Cardiac septum (tissue), 1 donor: ENCODE data around the gene DVL2. TPM values are rescaled to one million over a fixed set of nuclear protein-coding genes. Genes with fewer than 3 reads are reported as not detected.
"Not testable (repeated sequence)": the region's sequence is repeated elsewhere in the genome, so short reads cannot be mapped to it uniquely, and the experiment has no call there.

Source experiments
- DNase-seq: peaks from one replicate; pipeline ENCODE4 v3.0.0-alpha.2; 2020; ENCODE audit warnings: low spot score
- intact Hi-C: fragments of 100-400 bp; cut with DNase I; formaldehyde crosslinking; loops from one replicate; pipeline ENCODE4 v1.14.0; 2022
- microRNA-seq: library from miRNA; unstranded; fragments of <30 nt; microRNA quantifications from one replicate; pipeline ENCODE4 v1.2.0, GENCODE V29; 2020
- total RNA-seq: library from RNA; stranded (reverse); fragmentation: NEBNext Ultra II Directional; extraction: Animal tissue kit (Norgen Biotek cat#: 25700); gene quantifications from one replicate; pipeline ENCODE4 v1.2.1, GENCODE V29; 2021
- donor health status: DM: no; HTN: no; CAD: no.

Gene DVL2
- total RNA-seq, 1 donor from 2014 or later, result 22.5 TPM

DNA sequence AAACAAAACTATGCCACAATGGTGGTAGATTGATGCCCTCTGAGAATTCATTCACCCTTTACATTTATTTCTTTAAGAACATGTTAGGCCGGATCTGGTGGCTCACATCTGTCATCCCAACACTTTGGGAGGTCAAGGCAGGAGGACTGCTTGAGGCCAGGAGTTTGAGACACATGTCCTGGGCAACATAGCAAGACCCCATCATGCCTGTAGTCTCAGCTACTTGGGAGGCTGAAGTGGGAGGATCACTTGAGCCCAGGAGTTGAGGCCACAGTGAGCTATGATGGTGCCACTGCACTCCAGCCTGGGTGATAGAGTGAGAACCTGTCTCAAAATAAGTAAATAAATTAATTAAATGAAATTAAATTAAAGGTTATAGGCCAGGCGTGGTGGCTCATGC is 52.2 kb downstream of the DVL2 start:
- intact Hi-C loops, DNase-seq: not testable (repeated sequence)

DNA sequence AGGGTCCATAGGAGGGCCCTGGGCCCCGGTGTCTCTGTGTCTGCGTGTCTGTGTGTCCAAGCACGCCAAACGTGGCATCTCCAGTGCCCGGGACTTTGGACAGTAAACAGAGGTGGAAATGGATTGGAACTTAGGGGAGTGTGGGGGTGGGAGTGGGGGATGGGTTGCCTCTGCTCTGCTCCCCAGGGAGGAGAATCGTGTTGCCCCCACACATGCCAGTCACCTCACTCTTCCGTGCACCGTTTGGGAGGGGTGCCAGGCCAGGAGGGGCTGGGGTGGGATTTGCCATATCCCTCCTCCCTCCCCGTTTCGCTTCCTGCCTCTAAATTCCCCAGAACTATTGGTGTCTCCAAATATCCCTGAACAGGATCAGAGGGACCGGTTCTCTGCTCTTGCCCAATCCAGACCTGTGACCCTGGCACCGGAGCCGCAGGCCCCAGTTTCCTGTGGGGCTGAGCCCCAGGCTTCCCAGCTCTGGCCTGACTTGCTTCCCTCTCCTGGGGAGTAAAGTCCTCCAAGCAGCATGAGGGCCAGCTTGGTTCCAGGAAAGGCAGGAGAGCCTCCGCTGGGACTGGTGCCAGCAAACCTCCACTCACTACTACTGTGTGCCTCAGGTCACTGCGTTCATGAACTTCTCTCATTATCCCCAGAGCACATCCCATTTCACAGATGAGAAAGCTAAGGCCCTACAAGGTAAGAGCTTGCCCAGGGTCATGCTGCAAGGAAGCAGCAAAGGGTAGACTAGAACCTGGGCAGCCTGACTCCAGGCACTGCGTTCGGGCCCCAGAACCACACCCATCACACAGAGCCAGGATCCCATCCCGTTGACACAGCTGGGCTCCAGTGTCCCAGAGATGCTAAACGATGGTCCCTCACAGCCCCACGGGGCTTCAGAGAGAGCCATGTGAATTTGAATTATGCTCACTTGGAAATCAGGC is 54.7 kb downstream of the DVL2 start, which contains the start of gene ASGR1:
TSS of gene ASGR1 (minus strand) at position 54 of the 938 bp plus-strand sequence. CDS start 807 bp downstream, outside the sequence.
- no peak for DNase-seq
- intact Hi-C loops, result no loop called here

DNA sequence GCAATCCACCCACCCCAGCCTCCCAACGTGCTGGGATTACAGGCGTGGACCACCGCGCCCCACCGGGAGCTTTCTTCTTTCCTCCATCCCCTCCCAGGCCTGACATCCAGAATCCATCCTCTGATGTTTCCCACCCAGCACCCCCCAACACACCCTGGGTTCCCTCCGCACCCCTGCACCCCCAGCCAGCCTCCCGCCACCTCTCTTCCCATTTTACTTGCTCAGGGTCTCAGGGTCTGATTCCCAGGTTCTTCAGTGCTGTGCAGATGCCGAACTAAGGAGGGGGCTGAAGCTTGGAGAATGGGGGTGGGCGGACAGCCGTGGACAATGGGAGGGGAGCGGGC is 55.4 kb downstream of the DVL2 start:
- intact Hi-C loops, result no loop called here

DNA sequence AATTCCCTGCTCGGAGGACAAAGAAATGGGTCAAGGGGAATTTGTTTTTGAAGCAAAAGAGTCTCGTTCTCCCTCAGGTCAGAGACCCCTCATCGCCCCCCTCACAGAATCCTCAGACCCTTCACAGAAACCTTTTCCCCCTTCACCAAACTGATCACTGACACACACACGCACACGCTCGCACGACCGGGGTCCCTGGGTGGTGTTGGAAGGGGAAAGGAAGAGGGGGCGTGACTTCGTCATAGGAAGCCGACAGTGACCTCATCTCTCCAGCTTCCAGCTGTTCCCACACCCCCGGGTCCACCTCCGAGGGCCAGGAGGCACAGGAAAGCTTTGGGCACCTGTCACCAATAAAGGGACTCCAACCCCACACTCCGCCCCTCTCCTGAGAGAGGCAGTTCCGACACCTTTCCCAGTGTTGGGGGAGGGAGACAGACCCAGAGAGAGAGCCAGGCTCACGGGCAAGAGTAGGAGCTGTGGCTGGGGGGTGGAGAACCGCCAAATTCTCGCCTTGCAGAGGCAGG is 56.3 kb downstream of the DVL2 start:
- DNase-seq, result no peak
- intact Hi-C loops, result loop anchor here (2.0 kb wide), 1 partner anchor 125 kb away; no protein-coding TSS in a partner anchor

More for the DNA sequence above, 55.4 kb downstream of the DVL2 start:
- DNase-seq, result no peak

DNA sequence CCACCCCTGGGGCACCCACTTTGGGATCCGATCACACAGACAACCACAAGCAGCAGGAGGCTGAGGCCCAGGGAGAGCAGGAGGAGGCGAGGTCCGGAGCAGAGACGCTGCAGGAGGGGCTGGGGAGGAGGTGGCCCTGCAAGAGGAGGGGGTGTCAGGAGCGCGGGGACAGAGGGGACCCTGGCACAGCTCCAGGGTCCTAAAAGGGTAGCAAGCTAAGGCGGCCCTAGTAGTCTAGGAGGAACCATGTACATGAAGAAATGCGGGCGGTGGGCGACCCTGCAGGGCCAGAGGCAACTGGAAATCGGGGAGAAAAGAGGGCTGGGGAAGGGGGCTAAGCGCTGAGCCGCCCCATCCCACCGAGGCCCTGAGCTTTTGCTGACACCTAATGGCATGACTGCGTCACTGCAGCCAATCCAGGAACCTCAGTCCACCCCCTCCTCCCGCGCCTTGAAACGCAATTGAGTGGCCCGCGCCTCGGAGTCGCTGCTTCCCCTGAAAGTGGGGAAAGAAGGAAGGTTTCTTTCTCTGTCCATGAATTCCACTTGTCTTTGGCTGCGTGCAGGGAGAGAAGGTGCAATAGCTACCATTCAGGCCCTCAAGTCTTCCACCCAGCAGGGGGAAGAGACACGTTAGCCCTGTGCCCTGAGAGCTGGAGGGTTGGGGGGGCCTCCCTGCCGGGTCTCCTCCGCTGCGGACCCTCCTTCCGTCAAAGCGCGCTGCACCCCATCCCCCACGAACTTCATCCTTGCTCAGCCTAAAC is 56.9 kb downstream of the DVL2 start:
- intact Hi-C loops, result loop anchor here (2.0 kb wide), 1 partner anchor 125 kb away; no protein-coding TSS in a partner anchor
- DNase-seq, result peak; percentile 87

DNA sequence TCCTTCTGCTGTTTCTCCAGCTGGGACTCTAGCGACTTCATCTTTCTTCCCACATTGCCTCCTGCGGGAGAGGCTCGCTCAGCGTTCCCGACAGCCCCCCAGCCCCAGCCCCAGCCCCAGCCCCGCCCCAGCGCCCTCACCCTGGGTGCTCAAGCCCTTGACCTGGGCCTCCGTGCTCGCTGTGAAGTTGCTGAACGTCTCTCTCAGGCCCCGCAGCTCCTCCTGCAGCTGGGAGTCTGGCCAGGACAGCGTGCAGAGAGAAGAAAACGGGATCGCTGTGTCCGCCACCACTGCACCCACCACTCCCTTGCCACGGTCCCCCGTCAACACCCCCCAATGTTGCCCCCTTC is 57.5 kb downstream of the DVL2 start:
- intact Hi-C loops, result loop anchor here (2.0 kb wide), 1 partner anchor 124 kb away; no protein-coding TSS in a partner anchor

DNA sequence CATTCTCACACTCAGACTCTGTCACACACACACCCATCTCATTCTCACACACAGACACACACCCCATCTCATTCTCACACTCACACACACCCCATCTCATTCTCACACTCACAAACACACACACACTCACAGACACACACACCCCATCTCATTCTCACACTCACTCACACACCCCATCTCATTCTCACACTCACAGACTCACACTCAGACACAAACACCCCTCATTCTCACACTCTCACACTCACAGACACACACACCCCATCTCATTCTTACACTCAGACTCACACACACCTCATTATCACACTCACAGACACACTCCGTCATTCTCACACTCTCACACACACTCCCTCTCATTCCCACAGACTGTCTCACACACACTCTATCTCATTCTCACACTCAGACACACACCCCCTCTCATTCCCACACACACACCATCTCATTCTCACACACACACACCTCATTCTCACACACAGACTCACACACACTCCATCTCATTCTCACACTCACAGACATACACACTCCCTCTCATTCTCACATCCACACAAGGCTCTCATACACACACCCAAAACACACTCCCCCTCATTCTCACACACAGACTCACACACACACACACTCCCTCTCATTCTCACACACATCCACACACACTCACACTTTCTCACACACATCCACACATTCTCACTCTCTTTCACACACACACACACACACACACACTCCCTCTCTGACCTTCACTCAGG is 58.0 kb downstream of the DVL2 start:
- DNase-seq, result no peak
- intact Hi-C loops, result loop anchor here (2.0 kb wide), 1 partner anchor 123 kb away; no protein-coding TSS in a partner anchor

More for the DNA sequence above, 57.5 kb downstream of the DVL2 start:
- no peak for DNase-seq

Small RNA genes within 50 kb of the gene (microRNA-seq; reads per million reads assigned to microRNA genes)
- 416 reads per million, percentile 78 among the genes with 10 or more reads in this experiment for gene MIR324

Other genes with a start within 250 kb of the DVL2 start
- not detected for gene ALOX12, start 238.5 kb downstream of the DVL2 start, total RNA-seq
- gene RNASEK, start 221.9 kb downstream of the DVL2 start, total RNA-seq, result 171 TPM
- gene BCL6B, start 211.5 kb downstream of the DVL2 start, total RNA-seq, result 8.8 TPM
- 0.48 TPM for gene SLC16A13, start 198.5 kb downstream of the DVL2 start, total RNA-seq
- 1.1 TPM for gene SLC16A11, start 190.4 kb downstream of the DVL2 start, total RNA-seq
- 3.0 TPM for gene CLEC10A, start 154.3 kb downstream of the DVL2 start, total RNA-seq
- 0.24 TPM for gene ASGR2, start 119.7 kb downstream of the DVL2 start, total RNA-seq
- 0.54 TPM for gene ASGR1, start 55.1 kb downstream of the DVL2 start, total RNA-seq
- 16.0 TPM for gene DLG4, start 14.7 kb downstream of the DVL2 start, total RNA-seq
- gene ACADVL, start 14.6 kb downstream of the DVL2 start, total RNA-seq, result 966 TPM
- gene PHF23, start 4.9 kb upstream of the DVL2 start, total RNA-seq, result 20.5 TPM
- 449 TPM for gene GABARAP, start 7.9 kb upstream of the DVL2 start, total RNA-seq
- 111 TPM for gene CTDNEP1, start 17.2 kb upstream of the DVL2 start, total RNA-seq
- gene ELP5, start 17.7 kb upstream of the DVL2 start, total RNA-seq, result 57.5 TPM
- 0.75 TPM for gene CLDN7, start 28.0 kb upstream of the DVL2 start, total RNA-seq
- gene SLC2A4, start 47.2 kb upstream of the DVL2 start, total RNA-seq, result 73.5 TPM
- gene YBX2, start 60.1 kb upstream of the DVL2 start, total RNA-seq, result 1.2 TPM
- 263 TPM for gene EIF5A, start 73.1 kb upstream of the DVL2 start, total RNA-seq
- gene GPS2, start 80.8 kb upstream of the DVL2 start, total RNA-seq, result 49.0 TPM
- 29.9 TPM for gene NEURL4, start 94.8 kb upstream of the DVL2 start, total RNA-seq
- gene ACAP1, start 102.0 kb upstream of the DVL2 start, total RNA-seq, result 16.4 TPM
- 9.6 TPM for gene KCTD11, start 117.6 kb upstream of the DVL2 start, total RNA-seq
- not detected for gene TMEM95, start 120.6 kb upstream of the DVL2 start, total RNA-seq
- gene TNK1, start 146.6 kb upstream of the DVL2 start, total RNA-seq, result 2.0 TPM
- gene PLSCR3, start 160.0 kb upstream of the DVL2 start, total RNA-seq, result 16.8 TPM
- 67.7 TPM for gene TMEM256, start 169.6 kb upstream of the DVL2 start, total RNA-seq
- 11.0 TPM for gene NLGN2, start 173.3 kb upstream of the DVL2 start, total RNA-seq
- gene SPEM1, start 185.8 kb upstream of the DVL2 start, total RNA-seq, result not detected
- gene SPEM2, start 191.1 kb upstream of the DVL2 start, total RNA-seq, result not detected
- not detected for gene SPEM3, start 194.3 kb upstream of the DVL2 start, total RNA-seq
- gene TMEM102, start 200.9 kb upstream of the DVL2 start, total RNA-seq, result 2.6 TPM
- gene FGF11, start 205.0 kb upstream of the DVL2 start, total RNA-seq, result 3.9 TPM
- gene CHRNB1, start 210.5 kb upstream of the DVL2 start, total RNA-seq, result 9.9 TPM
- gene ZBTB4, start 245.1 kb upstream of the DVL2 start, total RNA-seq, result 69.4 TPM
- gene SLC35G6, start 246.9 kb upstream of the DVL2 start, total RNA-seq, result not detected
- 56.4 TPM for gene POLR2A, start 249.8 kb upstream of the DVL2 start, total RNA-seq